Right ventricle myocardium superior (tissue), 1 donor: ENCODE measurements around the gene LRP2. TPM values are rescaled to one million over a fixed set of nuclear protein-coding genes. Genes with fewer than 3 reads are reported as not detected.

Experiments used
- ATAC-seq: fragments of 200-7000 bp; cut with Tn5 transposase; one replicate; pipeline ENCODE4 v1.9.1; 2020; ENCODE audit warnings: mild to moderate bottlenecking; ENCODE audit not compliant: poor library complexity
- DNase-seq: peaks from one replicate; pipeline ENCODE4 v3.0.0-alpha.2; 2020
- intact Hi-C: fragments of 100-400 bp; cut with DNase I; formaldehyde crosslinking; loops from one replicate; pipeline ENCODE4 v1.11.2; 2022
- total RNA-seq: library from RNA; stranded (reverse); fragmentation: NEBNext Ultra II Directional; extraction: Animal tissue kit (Norgen Biotek cat#: 25700); gene quantifications from one replicate; pipeline ENCODE4 v1.2.1, GENCODE V29; 2021
- donor health status: DM: no; HTN: yes; CAD: no; lungs with severe emphysema.

The LRP2 gene
- total RNA-seq, 1 donor from 2014 or later, result not detected

GRCh38 chr2:169265591-169265990 lies 96.7 kb downstream of the LRP2 start:
- intact Hi-C loops, result no loop called here
- DNase-seq (no peak), ATAC-seq (no peak)

- DNase-seq (no peak), ATAC-seq (no peak)
- intact Hi-C loops, result no loop called here
Observed at GRCh38 chr2:169260846-169261642, 101.3 kb downstream of the LRP2 start.

GRCh38 chr2:169260246-169260645 lies 102.1 kb downstream of the LRP2 start:
- DNase-seq (no peak), ATAC-seq (no peak)
- intact Hi-C loops, result no loop called here

GRCh38 chr2:169259402-169259801 lies 102.9 kb downstream of the LRP2 start:
- intact Hi-C loops, result no loop called here
- ATAC-seq, result no peak
- no peak for DNase-seq

- intact Hi-C loops, result no loop called here
- ATAC-seq, result no peak
Observed at GRCh38 chr2:169258045-169258601, 104.2 kb downstream of the LRP2 start.

GRCh38 chr2:169254774-169255173 lies 107.6 kb downstream of the LRP2 start:
- no peak for ATAC-seq
- no peak for DNase-seq
- intact Hi-C loops, result no loop called here

More at GRCh38 chr2:169258045-169258601, 104.2 kb downstream of the LRP2 start:
- no peak for DNase-seq

- intact Hi-C loops, result no loop called here
- ATAC-seq, result no peak
- DNase-seq, result no peak
Observed at GRCh38 chr2:169247211-169247610, 115.1 kb downstream of the LRP2 start.

- ATAC-seq (no peak), DNase-seq (no peak)
- intact Hi-C loops, result no loop called here
Observed at GRCh38 chr2:169240405-169240804, 121.9 kb downstream of the LRP2 start.

GRCh38 chr2:169237939-169238338 lies 124.4 kb downstream of the LRP2 start:
- ATAC-seq (no peak), DNase-seq (no peak)
- intact Hi-C loops, result no loop called here

GRCh38 chr2:169237286-169237685 lies 125.0 kb downstream of the LRP2 start:
- DNase-seq, result no peak

GRCh38 chr2:169232551-169233154 lies 129.7 kb downstream of the LRP2 start:
- ATAC-seq (no peak), DNase-seq (no peak)
- intact Hi-C loops, result no loop called here

More at GRCh38 chr2:169237286-169237685, 125.0 kb downstream of the LRP2 start:
- intact Hi-C loops, result no loop called here
- ATAC-seq, result no peak

- intact Hi-C loops, result no loop called here
- no peak for ATAC-seq
- DNase-seq, result no peak
Observed at GRCh38 chr2:169230204-169230603, 132.1 kb downstream of the LRP2 start.

GRCh38 chr2:169229590-169229989 lies 132.7 kb downstream of the LRP2 start:
- no peak for ATAC-seq
- intact Hi-C loops, result loop anchor here (10.0 kb wide), 1 partner anchor 125 kb away; no protein-coding TSS in a partner anchor

GRCh38 chr2:169225906-169226305 lies 136.4 kb downstream of the LRP2 start:
- ATAC-seq (no peak), DNase-seq (no peak)
- intact Hi-C loops, result loop anchor here (10.0 kb wide), 1 partner anchor 121 kb away; no protein-coding TSS in a partner anchor

More at GRCh38 chr2:169229590-169229989, 132.7 kb downstream of the LRP2 start:
- DNase-seq, result no peak

GRCh38 chr2:169225233-169225750 lies 137.0 kb downstream of the LRP2 start:
- ATAC-seq, result no peak
- DNase-seq, result no peak
- intact Hi-C loops, result loop anchor here (10.0 kb wide), 1 partner anchor 120 kb away; no protein-coding TSS in a partner anchor

- ATAC-seq, result no peak
- intact Hi-C loops, result loop anchor here (10.0 kb wide), 1 partner anchor 118 kb away; no protein-coding TSS in a partner anchor
- no peak for DNase-seq
Observed at GRCh38 chr2:169222665-169223064, 139.7 kb downstream of the LRP2 start.

GRCh38 chr2:169221745-169222369 lies 140.5 kb downstream of the LRP2 start:
- ATAC-seq (no peak), DNase-seq (no peak)
- intact Hi-C loops, result loop anchor here (10.0 kb wide), 1 partner anchor 117 kb away; no protein-coding TSS in a partner anchor

- ATAC-seq (no peak), DNase-seq (no peak)
- intact Hi-C loops, result no loop called here
Observed at GRCh38 chr2:169210917-169211316, 151.4 kb downstream of the LRP2 start.

GRCh38 chr2:169208026-169208425 lies 154.3 kb downstream of the LRP2 start:
- intact Hi-C loops, result no loop called here
- no peak for ATAC-seq
- DNase-seq, result no peak
